GM11168 (cell line): ENCODE measurements around the gene C3orf22.
"Not testable (repeated sequence)": the region's sequence is repeated elsewhere in the genome, so short reads cannot be mapped to it uniquely, and the experiment has no call there.

Source experiments
- in situ Hi-C: fragments of 300-500 bp; cut with MboI; formaldehyde crosslinking; loops from one replicate; pipeline ENCODE4 v1.12.0; 2022; ENCODE audit warnings: low sequenced_read_pairs; ENCODE audit not compliant: unreplicated experiment

Gene C3orf22

DNA sequence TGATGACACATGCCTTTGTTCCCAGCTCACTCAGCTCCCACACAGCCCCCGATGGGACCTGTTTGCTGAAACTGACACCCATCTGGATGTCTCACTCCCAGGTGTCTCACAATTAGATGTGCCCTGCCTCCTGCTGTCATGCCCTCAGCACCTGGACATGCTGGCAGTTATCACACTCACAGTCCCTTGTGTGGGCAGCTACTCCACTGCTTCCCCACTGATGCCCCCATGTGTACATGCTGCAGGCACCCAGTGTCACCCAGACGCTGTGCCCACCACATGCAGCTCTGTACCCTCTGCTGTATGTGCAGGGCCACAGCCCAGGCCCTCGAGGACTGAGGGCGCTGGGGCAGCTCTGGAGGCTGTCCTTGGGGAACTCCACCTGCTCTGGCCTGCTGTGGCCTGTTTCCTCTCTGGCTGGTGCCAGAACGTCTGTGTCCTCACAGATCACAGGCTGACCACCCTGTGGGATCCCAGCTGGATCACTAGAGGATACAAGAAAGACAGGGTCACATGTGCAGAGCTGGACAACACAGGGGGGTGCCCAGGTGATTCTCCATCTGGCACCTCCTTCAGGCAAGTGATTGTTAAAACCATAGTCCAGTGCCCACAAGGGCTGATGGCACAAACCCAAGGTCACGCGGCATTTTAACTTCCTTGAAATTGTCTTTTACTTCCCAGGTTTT lies 14.0 kb downstream of the C3orf22 start:
- in situ Hi-C loops: no loop called here

DNA sequence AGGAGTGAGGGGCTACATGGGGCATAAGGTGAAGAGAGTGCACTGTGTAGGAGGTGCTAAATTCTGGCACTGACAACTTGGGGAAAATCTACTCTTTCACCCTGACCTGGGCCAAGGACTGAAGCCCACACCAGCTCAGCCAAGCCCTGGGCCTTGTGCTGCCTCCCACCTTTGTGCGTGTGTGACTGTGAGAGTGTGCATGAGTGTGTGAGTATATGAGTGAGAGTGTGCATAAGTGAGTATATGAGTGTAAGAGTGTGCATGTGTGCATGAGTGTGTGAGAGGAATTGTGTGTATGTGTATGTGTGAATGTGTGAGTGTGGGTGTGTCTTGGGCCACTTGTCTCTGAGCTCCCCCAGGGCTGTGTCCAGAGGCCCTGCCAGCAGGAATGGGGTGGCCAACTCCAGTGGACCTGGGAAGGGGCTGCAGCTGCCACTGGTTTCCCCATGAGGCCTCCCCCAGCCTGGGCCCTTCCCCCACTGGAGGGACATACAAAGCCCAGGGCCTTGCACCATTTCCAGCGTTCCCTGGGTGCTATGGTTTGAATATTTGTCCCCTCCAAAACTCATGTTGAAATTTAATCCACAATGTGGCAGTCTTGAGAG lies 15.2 kb downstream of the C3orf22 start:
- in situ Hi-C loops: no loop called here

DNA sequence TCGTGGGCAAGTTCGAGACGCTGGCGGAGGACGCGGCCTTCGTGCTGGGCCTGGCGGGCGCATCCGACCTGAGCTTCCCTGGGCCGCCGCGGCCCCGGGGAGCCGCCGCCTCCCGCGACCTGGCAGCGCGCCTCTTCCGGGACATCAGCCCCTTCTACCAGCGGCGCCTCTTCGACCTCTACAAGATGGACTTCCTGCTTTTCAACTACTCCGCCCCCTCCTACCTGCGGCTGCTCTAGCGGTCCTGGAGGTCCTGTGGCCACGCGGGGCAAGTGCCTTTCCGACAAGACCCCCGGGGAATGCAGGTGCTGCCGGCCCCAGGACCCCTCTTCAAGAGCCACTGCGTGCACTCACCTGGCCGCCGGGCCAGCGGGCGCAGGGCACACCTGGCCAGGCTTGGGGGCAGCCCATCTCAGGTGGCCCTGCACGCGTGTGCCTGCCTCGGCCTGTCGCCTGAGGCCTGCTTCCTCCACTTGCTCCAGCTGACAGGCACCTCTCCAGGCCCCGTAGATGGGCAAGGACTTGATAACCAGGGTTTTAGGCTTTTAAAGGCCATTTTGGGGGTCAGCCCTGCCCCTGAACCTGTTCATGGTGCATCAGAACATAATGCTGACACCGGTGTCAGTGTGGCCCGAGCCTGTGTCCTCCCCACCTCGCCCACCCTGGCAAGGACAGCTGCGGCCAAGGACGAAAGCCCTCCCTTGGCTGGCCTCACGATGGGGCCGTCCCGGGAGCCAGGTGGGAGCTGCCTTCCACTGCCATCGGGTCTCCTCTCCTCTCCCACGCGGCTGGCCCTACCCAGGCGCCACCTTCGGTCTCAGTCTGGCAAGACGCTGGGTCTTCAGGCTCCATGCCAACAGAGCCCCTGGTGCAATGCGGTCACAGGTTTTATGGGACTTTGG lies 16.1 kb downstream of the C3orf22 start:
- in situ Hi-C loops: no loop called here

DNA sequence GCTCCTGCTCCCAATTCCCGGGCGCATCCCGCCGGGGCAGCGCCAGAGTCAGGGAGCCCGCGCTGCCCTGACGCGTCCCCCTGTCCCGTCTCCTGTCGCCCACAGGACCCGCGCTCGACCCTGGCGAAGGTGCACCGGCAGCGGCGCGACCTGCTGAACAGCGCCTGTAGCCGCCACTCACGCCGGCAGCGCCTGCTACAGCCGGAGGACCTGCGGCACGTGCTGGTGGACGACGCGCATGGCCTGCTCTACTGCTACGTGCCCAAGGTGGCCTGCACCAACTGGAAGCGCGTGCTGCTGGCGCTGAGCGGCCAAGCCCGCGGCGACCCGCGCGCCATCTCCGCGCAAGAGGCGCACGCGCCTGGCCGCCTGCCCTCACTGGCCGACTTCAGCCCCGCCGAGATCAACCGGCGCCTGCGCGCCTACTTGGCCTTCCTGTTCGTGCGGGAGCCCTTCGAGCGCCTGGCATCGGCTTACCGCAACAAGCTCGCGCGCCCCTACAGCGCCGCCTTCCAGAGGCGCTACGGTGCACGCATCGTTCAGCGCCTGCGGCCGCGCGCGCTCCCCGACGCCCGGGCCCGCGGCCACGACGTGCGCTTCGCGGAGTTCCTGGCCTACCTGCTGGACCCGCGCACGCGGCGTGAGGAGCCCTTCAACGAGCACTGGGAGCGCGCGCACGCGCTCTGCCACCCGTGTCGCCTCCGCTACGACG lies 16.9 kb downstream of the C3orf22 start:
- in situ Hi-C loops: no loop called here

DNA sequence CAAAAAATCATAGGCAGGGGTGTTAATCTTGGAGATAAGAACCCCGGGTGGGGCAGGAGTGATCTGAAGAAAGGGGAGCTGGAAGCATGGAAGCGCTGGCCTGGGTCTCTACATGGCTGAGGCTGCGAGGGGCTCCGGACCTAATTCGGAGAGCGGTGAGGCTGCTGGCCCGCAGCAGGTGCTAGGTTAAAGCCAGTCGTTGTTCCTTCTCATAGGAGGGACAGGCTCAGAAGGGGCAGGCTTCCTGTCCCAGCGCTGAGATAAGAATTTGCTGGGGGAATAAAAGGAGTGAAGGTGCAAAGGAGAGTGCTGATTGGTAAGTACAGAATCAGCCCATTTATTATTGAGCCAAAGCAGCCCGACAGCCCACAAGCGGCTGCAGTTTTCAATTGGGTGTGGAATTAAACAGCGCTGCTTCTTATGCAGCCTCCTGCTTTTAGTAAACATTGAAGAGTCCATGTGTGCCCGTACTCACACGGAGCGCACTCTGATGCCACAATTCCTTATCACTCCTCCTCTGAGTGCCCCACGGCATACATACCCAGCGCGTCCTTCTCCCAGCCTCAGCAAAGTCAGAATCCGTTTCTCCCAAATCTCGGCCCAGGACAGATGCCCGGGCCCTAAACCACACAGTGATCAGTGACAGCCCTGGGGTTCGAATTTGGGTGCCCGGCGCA lies 17.6 kb downstream of the C3orf22 start:
- in situ Hi-C loops: no loop called here

DNA sequence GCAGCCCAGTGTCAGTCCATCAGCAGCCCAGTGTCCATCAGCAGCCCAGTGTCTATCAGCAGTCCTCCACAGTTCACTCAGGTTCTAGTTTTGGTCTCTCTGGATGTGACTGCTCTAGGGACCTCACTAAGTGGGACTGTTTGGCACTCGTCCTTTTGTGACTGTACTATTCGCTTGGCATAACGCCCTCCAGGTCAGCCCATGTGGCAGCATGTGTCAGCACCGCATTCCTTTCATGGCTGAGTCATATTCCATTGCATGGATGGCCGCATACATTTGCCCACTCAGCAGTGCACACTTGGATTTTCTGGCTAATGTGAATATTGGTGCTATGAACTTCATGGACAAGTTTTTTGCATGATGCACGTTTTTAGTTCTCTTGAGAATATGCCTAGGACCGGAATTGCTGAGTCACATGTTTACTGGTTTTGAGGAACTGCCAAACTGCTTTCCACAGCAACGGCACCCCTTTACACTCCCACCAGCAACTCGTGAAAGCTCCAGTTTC lies 18.3 kb downstream of the C3orf22 start:
- in situ Hi-C loops: no loop called here

DNA sequence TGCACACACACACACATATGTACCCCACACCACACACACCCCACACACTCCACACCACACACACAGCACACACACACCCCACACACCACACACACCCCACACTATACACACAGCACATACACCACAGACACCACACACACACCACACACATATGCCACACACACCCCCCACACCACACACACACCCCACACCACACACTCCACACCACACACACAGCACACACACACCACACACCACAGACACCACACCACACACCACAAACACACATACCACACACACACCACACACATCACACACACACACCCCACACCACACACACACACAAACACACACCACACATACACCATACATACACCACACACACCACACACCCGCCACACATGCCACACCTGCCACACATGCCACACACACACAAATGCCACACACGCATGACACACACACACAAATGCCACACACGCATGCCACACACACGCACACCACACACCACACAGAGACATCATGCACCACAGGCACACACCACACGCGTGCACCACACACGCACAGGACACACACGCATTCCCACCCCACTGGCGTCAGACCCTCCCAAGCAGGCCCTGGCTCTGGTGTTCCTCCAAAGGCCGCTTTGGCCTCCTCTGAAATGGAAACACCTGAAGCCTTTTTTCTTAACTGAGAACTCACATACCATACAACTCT lies 19.0 kb downstream of the C3orf22 start:
- in situ Hi-C loops: no loop called here

DNA sequence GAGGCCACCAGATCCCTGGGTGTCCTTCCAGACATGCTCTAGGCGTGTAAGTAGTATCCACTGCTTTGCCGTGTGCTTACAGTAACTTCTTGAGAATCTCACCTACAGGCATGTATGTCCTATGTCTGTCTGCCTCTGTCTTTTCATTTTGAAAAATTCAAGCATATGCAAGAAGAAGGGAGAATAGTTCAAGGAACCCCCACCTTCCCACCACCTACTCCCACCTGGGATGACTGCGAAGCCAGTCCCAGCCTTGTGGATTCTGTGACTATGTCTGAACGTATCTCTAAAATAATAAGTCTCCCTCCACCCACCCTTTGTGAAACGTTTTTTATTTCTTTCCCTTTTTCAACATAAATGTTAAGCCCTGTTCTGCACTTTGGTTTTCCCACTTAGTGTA lies 19.8 kb downstream of the C3orf22 start:
- in situ Hi-C loops: no loop called here

DNA sequence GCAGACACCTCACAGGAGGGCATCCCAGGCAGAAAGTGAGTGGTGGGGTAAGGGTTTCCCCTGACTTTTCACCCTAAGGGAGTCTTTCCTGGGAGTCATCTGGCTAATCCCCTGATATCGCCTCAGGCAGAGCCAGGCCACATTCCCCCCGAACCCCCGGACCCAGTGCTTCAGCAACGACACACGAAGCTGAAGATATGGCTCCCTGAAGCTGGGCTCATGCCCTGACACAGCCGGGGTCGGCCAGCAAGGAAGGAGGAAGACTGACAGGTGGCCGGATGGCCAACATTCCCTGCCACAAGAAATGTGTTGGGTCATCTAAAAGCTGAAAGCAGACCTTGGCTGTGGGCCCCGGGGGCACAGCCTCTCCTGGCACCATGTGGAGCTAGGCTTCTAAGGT lies 20.4 kb downstream of the C3orf22 start:
- in situ Hi-C loops: no loop called here

DNA sequence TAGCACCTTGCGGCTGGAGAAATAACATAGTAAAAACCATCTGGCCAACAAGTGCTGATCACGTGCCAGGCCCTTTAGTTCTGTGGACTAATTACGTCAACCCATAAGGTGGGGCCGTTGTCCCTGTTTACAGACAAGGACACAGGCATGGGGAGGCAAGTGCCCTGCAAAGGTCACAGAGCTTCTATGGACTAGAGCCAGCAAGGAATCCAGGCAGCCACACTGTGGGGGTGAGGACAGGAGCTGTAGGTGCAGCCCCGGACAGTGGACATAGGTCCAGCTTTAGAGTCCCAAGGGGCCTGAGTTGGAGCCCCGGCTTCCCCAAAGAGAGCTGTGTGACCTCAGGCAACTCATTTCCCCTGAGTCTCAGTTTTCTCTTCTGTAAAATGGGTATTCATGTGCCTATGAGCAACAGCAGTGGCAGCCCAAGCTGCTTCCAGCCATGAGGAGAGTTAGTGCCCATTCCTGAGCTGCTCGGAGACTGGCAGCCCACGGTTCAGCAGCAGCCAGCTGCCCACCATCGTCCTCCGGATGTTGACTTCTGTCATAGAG lies 20.9 kb downstream of the C3orf22 start:
- in situ Hi-C loops: no loop called here

DNA sequence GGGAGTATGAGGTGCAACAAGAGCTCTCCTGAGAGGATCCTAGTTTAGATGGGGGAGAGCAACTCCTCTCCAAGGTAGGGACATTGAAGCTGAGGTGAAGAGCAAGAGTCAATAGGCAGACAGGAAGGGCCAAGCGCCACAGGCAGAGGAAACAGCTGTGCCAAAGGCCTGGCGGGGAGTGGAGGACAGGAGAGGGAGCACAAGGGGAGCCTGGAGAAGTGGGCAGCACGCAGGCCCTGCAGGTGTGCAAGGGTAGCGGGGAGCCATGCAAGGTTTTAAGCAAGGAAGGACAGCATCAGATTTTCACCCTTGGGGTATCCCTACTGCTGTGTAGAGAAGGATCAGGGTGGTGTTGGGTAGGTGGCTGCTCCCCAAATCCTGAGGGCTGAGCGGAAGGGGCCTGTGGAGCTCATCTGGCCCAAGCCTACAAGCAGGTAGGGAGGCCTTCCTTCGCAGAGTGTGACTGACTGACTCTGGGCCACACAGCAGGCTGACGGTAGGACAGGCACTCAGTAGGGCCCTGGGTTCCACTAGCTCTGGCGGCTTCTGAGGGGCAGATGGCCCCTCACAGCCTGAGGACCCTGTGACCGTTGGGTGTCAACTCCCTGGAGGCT lies 21.5 kb downstream of the C3orf22 start:
- in situ Hi-C loops: no loop called here

DNA sequence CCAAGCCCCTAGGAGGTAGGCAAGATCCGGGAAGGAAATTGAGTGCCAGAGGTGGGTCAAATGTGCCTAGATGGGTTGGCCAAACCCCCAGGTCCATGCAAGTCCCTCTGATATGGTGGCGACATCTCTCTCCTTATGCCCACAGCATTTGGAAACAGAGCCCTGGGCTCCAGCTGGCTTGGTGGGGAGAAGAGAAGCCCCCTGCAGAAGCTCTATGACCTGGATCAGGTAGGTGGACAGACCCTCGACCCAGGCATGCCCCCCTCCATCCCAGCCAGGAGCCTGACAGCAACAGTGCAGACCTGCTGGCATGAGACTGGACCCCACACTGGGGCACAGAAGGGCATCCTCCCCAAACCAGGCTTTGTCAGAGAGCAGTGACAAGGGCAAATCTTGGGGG lies 22.6 kb downstream of the C3orf22 start:
- in situ Hi-C loops: no loop called here

DNA sequence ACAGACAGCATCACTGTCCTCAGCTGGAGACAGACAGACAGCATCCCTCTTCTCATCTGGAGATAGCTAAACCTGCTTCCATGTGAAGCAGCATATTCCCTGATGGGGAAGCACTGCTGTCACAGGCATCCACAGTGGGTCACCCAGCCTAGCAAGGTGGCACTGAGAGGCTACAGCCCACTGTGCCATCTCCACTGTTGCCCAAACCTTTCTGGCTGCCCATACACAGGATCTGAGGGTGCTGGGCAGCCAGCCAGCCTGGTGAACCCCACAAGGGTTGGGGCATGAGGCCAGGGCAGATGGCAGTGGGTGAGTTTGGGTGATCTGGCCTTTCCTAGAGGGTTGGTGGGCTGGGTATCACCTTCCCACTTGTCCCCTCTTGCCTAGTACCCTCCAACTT lies 23.1 kb downstream of the C3orf22 start:
- in situ Hi-C loops: no loop called here

DNA sequence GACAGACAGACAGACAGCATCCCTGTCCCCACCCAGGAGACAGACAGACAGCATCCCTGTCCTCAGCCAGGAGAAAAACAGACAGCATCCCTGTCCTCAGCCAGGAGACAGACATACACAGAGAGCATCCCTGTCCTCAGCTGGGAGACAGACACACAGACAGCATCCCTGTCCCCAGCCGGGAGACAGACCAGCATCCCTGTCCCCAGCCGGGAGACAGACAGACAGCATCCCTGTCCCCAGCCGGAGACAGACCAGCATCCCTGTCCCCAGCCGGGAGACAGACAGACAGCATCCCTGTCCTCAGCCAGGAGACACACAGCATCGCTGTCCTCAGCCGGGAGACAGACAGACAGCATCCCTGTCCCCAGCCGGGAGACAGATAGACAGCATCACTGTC lies 24.0 kb downstream of the C3orf22 start:
- in situ Hi-C loops: not testable (repeated sequence)

DNA sequence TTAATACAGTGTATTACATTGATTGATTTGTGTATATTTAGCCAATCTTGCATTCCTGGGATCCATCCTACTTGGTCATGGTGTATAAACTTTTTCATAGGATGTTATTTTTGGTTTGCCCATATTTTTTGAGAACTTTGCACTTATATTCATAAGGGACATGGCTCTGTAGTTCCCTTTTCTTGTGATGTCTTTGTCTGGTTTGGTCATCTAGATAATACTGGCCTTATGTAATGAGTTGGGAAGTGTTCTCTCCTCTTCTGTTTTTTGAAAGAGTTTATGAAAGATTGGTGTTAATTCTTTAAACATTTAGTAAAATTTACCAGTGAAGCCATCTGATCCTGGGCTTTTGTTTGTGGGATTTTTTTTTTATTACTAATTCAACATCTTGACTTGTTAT lies 25.2 kb downstream of the C3orf22 start:
- in situ Hi-C loops: no loop called here

DNA sequence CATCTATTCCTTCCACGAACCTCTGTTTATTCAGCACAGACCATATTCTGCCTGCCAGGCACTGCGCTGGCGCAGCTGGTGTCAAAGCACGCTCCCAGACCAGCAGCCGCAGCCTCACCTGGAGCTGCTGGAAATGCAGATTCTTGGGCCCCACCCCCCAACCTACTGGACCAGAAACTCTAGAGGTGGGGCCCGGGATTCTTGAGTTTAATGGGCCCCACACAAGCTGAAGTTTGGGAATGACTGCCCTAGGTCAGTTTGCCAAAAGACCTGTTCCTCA lies 27.7 kb downstream of the C3orf22 start:
- in situ Hi-C loops: no loop called here

DNA sequence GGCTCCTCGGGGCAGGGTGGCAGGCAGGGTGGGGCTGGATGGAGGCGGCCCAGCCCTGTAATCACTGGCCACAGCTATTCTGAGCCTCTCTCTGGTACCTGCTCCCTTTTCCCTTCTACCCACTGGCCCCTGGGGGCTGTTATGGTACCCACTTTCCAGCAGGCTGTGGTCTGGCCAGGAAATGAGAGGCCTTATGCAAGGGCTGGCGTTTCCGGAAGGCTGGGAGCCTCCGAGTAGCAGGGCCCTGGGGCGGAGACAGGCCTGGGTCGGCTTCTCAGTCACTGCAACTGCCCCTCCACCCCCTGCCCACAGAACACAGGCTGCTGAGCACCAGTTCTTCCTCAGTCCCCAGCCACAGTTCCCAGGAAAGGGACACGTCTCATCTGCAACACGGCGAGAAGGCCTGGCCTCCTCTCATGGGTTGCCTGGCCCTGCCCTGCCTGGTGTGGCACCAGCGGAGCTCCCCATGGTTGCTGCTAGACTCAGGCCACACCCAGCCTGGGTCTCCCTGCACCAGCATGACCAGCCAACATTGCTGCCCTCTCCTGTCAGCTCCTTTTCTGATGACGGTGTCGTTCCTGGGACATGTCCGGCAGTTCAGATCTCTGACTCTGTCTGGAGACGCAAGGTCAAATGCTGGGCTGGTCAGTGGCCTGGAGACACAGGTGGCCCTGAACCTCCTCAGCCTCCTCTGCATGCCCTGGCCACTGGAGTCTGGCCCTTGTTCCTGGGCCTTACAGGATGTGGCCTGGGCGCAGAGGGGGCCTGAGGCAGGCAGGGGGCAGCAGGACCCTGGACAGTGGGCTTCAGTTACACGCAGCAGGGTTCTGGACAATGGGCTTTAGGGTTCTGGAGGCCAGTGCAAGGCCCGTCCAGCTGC lies 28.3 kb downstream of the C3orf22 start:
- in situ Hi-C loops: no loop called here

DNA sequence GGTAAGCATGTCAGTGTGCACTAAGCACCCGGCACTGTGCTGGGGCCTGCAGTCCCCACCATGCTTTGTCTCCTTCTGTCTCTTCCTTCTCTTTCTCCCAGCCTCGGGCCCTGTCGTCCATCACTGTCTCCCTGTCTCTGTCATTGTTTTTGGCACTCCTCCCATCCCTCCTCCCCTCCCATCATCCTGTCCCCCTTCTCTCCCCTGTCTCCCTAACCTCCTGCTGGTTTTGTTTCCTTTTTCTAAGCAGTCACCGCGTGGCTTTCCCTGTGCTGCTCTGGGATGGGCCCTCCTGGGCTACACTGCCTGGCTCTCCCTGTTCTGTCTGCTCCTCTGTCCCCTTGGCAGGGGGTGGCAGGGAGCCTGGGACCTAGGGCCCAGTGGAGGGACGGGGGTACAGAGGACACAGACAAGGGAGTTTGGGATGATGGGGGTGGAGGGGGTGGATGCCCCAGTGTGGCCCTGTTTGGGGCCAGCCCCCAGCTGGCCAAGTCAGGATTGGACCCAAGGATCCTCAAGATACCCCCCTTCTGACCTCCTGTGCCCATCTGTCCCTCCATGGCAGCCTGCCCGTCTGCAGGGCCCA lies 29.1 kb downstream of the C3orf22 start:
- in situ Hi-C loops: no loop called here
